Panc1 (cell line): Measurements from ENCODE around the gene CCT5. TPM values are rescaled to one million over a fixed set of nuclear protein-coding genes. Genes with fewer than 3 reads are reported as not detected.

Source experiments
- ATAC-seq: fragments of 200-7000 bp; cut with Tn5 transposase; 2 replicates; pipeline ENCODE4 v1.9.1; 2020; ENCODE audit warnings: mild to moderate bottlenecking, moderate library complexity
- BruUV-seq: library from RNA; stranded (reverse); fragments of 400-500 nt; replicated peaks from 2 replicates; lab custom pipeline; 2021; lab: Mats Ljungman, UMichigan
- CTCF ChIA-PET: fragments of 300-600 bp; sonication (Branson Sonifier 250); formaldehyde crosslinking; loops from one replicate; lab custom pipeline; 2022; ENCODE audit warnings: antibody characterized with exemption; lab: Charles Lee
- POLR2A ChIA-PET: fragments of 300-600 bp; sonication (Branson Sonifier 250); formaldehyde crosslinking; loops from one replicate; lab custom pipeline; 2022; ENCODE audit warnings: antibody characterized with exemption; lab: Charles Lee
- DNase-seq: peaks from one replicate; pipeline ENCODE4 v3.0.0-alpha.2; 2010; ENCODE audit warnings: low read depth, low spot score
- H3K27ac ChIP-seq: 2 replicates; pipeline ENCODE4 v1.5.1; 2011; ENCODE audit warnings: mild to moderate bottlenecking, low read length, inconsistent platforms
- H3K27me3 ChIP-seq: fragments of 200-500 bp; sonication (Bioruptor generic); 2 replicates; pipeline ENCODE4 v1.6.0; 2014; ENCODE audit warnings: low read length, inconsistent platforms; ENCODE audit not compliant: control insufficient read depth, insufficient read depth
- H3K36me3 ChIP-seq: fragments of 200-500 bp; sonication (Bioruptor generic); 2 replicates; pipeline ENCODE4 v1.5.1; 2014; ENCODE audit warnings: inconsistent platforms, mild to moderate bottlenecking, low read length, moderate library complexity; ENCODE audit not compliant: control insufficient read depth, insufficient read depth
- H3K4me1 ChIP-seq: 2 replicates; pipeline ENCODE4 v1.5.1; 2011; ENCODE audit warnings: inconsistent platforms, mild to moderate bottlenecking, low read length, moderate library complexity; ENCODE audit not compliant: control insufficient read depth, insufficient read depth
- H3K4me3 ChIP-seq, 2 experiments: 2 replicates each; pipeline ENCODE4 v1.5.1; 2011 to 2012; ENCODE audit warnings: low read depth in 2 of 2, low read length in 2 of 2, mild to moderate bottlenecking in 2 of 2, inconsistent platforms in 1 of 2, moderate library complexity in 1 of 2
- H3K9me3 ChIP-seq: fragments of 200-500 bp; sonication (Bioruptor generic); 2 replicates; pipeline ENCODE4 v1.5.1; 2014; ENCODE audit warnings: low read depth, mild to moderate bottlenecking, inconsistent platforms, low read length, moderate library complexity; ENCODE audit not compliant: control insufficient read depth, insufficient read depth
- CTCF ChIP-seq: fragments of 450-650 bp; IDR thresholded peaks from 2 replicates; pipeline ENCODE4 v1.5.1; 2017; ENCODE audit warnings: mild to moderate bottlenecking
- POLR2AphosphoS5 ChIP-seq: IDR thresholded peaks from 2 replicates; pipeline ENCODE4 v1.6.1; 2012; ENCODE audit warnings: mild to moderate bottlenecking, low read depth, low read length, moderate library complexity
- REST ChIP-seq, 2 experiments: IDR thresholded peaks; 2 replicates each; pipeline ENCODE4 v1.6.1; 2011 to 2012; ENCODE audit warnings: low read depth in 2 of 2, control low read depth in 1 of 2, low read length in 1 of 2, mild to moderate bottlenecking in 1 of 2, moderate library complexity in 1 of 2; ENCODE audit not compliant: insufficient read depth in 1 of 2
- SIN3A ChIP-seq: IDR thresholded peaks from 2 replicates; pipeline ENCODE4 v1.6.1; 2012; ENCODE audit warnings: low read depth, mild to moderate bottlenecking, low read length, moderate library complexity, borderline replicate concordance; ENCODE audit not compliant: insufficient read depth
- TCF7L2 ChIP-seq: IDR thresholded peaks from 2 replicates; pipeline ENCODE4 v1.6.1; 2011; ENCODE audit warnings: mild to moderate bottlenecking, low read depth, low read length, inconsistent platforms
- in situ Hi-C: cut with HindIII; loops from 2 replicates; pipeline ENCODE4 v1.10.0; 2016; ENCODE audit warnings: low sequenced_read_pairs, low pct_unique_long_range_greater_than_20kb
- intact Hi-C: fragments of 100-400 bp; cut with micrococcal nuclease; formaldehyde crosslinking; loops from one replicate; pipeline ENCODE4 v1.10.0; 2022; ENCODE audit not compliant: unreplicated experiment
- total RNA-seq: library from RNA; stranded (reverse); gene quantifications from one replicate; pipeline ENCODE4 v1.2.1, GENCODE V29; 2021; ENCODE audit not compliant: unreplicated experiment

The CCT5 gene
- total RNA-seq, 1 experiment from 2014 or later, result 476 TPM

GRCh38 chr5:10253390-10253789 is 3.3 kb downstream of the CCT5 start:
- Histone ChIP-seq H3K4me1 (peaks cover 27% of the 10 kb centered on the region), H3K27me3 (no peaks in the 10 kb centered on the region), H3K4me3 (no peak overlapping the region), H3K9me3 (no peaks in the 10 kb centered on the region), H3K27ac (no peak overlapping the region), H3K36me3 (peaks cover 58% of the 10 kb centered on the region)
- TF ChIP-seq CTCF (no peak), SIN3A (no peak), TCF7L2 (no peak), REST (IDR thresholded peaks at IDR 0.05; ENCODE audit: insufficient read depth in 1 of 2, low read depth in 2 of 2, low read length in 1 of 2) (no peak), POLR2AphosphoS5 (no peak)
- ATAC-seq (no peak), DNase-seq (no peak)
- no TSS peak for BruUV-seq
- in situ Hi-C loops (no loop called here), intact Hi-C loops (no loop called here)
- CTCF ChIA-PET, result interaction anchor here (0.7 kb wide), 1 partner anchor 19 kb away, joined by 3 read pairs; no protein-coding TSS in a partner anchor
- POLR2A ChIA-PET, result interaction anchor here (1.1 kb wide), 1 partner anchor 10 kb away, joined by 3 read pairs; no protein-coding TSS in a partner anchor

- Histone ChIP-seq H3K27ac (no peak overlapping the region), H3K4me1 (peaks cover 25% of the 10 kb centered on the region), H3K9me3 (no peaks in the 10 kb centered on the region), H3K4me3 (no peak overlapping the region), H3K27me3 (no peaks in the 10 kb centered on the region), H3K36me3 (peaks cover 70% of the 10 kb centered on the region)
- TF ChIP-seq CTCF, result no peak
- TF ChIP-seq TCF7L2, result no peak
- TF ChIP-seq SIN3A, result no peak
- no peak for TF ChIP-seq POLR2AphosphoS5
- no peak for TF ChIP-seq REST (IDR thresholded peaks at IDR 0.05; ENCODE audit: insufficient read depth in 1 of 2, low read depth in 2 of 2, low read length in 1 of 2)
- DNase-seq, result no peak
- BruUV-seq, result no TSS peak
- in situ Hi-C loops (no loop called here), intact Hi-C loops (no loop called here)
- no peak for ATAC-seq
- ChIA-PET CTCF (interaction anchor here (0.6 kb wide), 1 partner anchor 138 kb away, joined by 4 read pairs; no protein-coding TSS in a partner anchor), POLR2A (no interaction called here)
These were observed 4.6 kb downstream of the CCT5 start for GRCh38 chr5:10254686-10255085.
